HG03196 (cell line): Measurements from ENCODE around the gene FGD3.
"Not testable (repeated sequence)": the region's sequence is repeated elsewhere in the genome, so short reads cannot be mapped to it uniquely, and the experiment has no call there.

Source experiments
- ATAC-seq: cut with Tn5 transposase; IDR thresholded peaks from one replicate; pipeline ENCODE4 v1.9.1; 2021; ENCODE audit not compliant: unreplicated experiment

Gene FGD3

GRCh38 chr9:92947268-92948037, at the start of gene FGD3:
Gene FGD3 (plus strand): TSS chr9:92947523. CDS start chr9:92976257, 28,734 bp downstream.
- ATAC-seq = no peak

GRCh38 chr9:92905137-92905536, 42.2 kb upstream of the FGD3 start:
- not testable (repeated sequence) for ATAC-seq

- ATAC-seq = no peak
Observed at GRCh38 chr9:92911511-92912475, 35.5 kb upstream of the FGD3 start.

- ATAC-seq = no peak
Observed at GRCh38 chr9:92917176-92917800, 30.0 kb upstream of the FGD3 start.

- no peak for ATAC-seq
Observed at GRCh38 chr9:92920437-92920836, 26.9 kb upstream of the FGD3 start.

GRCh38 chr9:92931606-92932005, 15.7 kb upstream of the FGD3 start:
- ATAC-seq = no peak

- ATAC-seq = no peak
Observed at GRCh38 chr9:92934321-92934720, 13.0 kb upstream of the FGD3 start.

- ATAC-seq = no peak
Observed at GRCh38 chr9:92938025-92938424, 9.3 kb upstream of the FGD3 start.

- ATAC-seq = no peak
Observed at GRCh38 chr9:92941861-92942260, 5.5 kb upstream of the FGD3 start.

- no peak for ATAC-seq
Observed at GRCh38 chr9:92942688-92943616, 4.4 kb upstream of the FGD3 start.

GRCh38 chr9:92944921-92945320, 2.4 kb upstream of the FGD3 start:
- ATAC-seq = no peak

- no peak for ATAC-seq
Observed at GRCh38 chr9:92945796-92946195, 1.5 kb upstream of the FGD3 start.

GRCh38 chr9:92948038-92948534, 763 bp downstream of the FGD3 start:
- ATAC-seq = no peak

- ATAC-seq = no peak
Observed at GRCh38 chr9:92948632-92949031, 1.3 kb downstream of the FGD3 start.

- no peak for ATAC-seq
Observed at GRCh38 chr9:92949266-92949982, 2.1 kb downstream of the FGD3 start.

GRCh38 chr9:92950359-92950955, 3.1 kb downstream of the FGD3 start:
- ATAC-seq = no peak

- ATAC-seq = no peak
Observed at GRCh38 chr9:92952906-92953610, 5.7 kb downstream of the FGD3 start.

- ATAC-seq = peak; percentile 63
Observed at GRCh38 chr9:92954049-92954861, 6.9 kb downstream of the FGD3 start.
